ACHN (cell line): Measurements from ENCODE around the gene TRAPPC8.
"Not testable (repeated sequence)": the region's sequence is repeated elsewhere in the genome, so short reads cannot be mapped to it uniquely, and the experiment has no call there.

ENCODE experiments used
- DNase-seq: peaks from one replicate; pipeline ENCODE4 v3.0.0-alpha.2; 2015
- in situ Hi-C: cut with HindIII; loops from 2 replicates; pipeline ENCODE4 v1.10.0; 2017; ENCODE audit warnings: low sequenced_read_pairs, low pct_ligation_motif_present, low pct_unique_long_range_greater_than_20kb

TRAPPC8 gene

DNA sequence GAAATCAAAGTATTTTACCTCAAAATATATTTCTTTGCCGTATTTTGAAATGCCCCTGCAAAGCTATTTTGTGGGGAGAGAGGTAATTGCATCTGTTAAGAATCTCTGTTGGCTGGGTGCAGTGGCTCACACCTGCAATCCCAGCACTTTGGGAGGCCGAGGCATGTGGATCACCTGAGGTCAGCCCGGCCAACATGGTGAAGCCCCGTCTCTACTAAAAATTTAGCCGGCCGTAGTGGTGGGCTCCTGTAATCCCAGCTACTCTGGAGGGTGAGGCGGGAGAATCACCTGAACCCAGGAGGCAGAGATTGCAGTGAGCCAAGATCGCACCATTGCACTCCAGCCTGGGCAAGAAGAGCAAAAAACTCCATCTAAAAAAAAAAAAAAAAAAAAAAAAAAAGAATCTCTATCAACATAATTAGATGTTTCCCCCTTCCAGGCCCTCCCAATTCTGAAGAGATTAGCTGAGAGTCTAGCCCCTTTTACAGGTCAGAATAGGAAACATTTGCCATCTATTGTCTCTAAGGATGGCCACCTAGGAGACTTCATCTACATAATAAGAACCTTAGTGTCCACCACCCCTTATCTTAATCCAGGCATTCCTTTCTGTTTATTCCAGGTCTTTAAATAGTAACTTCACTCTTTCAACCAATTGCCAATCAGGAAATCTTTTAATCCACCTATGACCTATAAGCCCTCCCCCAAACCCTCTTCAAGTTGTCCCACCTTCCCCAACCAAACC, 3.5 kb upstream of the TRAPPC8 start:
- in situ Hi-C loops, result no loop called here
- DNase-seq, result no peak

DNA sequence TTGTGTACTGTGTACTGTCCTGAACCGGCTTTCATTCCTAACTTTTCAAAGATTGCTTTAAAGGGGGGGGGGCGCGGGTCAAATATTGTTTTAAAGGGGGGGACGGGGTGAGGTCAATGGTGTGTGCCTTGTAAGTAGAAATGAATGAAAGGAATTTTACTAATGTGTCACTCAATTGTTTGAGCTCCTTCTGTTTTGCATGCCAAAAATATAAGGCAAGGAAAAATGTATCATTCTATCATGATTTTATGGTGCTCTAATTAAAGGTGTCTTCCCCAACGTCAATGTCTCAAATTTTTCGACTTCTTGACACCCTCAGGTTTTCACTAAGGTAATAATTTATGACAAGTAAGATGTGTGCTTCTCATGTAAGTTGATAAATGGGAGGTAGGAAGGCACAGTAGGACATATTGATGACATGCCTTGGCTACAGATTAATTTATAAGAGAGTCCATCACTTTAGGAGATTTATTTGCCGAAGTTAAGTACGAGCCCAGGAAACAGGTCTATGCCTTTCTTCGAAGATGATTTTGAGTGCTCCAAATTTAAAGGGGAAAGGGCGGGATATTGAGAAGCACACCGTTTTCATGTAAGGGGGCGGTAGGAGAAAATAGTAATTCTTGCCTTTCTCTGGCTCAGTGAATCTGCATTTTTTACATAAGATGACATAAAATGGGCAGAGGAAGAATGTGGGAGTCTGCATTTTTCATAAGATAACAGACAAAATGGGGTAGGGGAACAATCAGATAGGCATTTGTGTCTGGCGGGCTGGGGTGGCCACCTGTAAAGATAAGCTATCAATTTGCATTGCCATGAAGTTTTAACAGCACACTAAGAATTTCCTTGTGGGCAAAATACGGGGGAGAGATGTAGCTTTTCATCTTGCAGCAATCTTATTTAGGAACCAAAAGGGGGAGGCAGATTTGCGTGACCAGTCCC, 1.2 kb upstream of the TRAPPC8 start:
- in situ Hi-C loops, result no loop called here
- DNase-seq, result peak; percentile 39

DNA sequence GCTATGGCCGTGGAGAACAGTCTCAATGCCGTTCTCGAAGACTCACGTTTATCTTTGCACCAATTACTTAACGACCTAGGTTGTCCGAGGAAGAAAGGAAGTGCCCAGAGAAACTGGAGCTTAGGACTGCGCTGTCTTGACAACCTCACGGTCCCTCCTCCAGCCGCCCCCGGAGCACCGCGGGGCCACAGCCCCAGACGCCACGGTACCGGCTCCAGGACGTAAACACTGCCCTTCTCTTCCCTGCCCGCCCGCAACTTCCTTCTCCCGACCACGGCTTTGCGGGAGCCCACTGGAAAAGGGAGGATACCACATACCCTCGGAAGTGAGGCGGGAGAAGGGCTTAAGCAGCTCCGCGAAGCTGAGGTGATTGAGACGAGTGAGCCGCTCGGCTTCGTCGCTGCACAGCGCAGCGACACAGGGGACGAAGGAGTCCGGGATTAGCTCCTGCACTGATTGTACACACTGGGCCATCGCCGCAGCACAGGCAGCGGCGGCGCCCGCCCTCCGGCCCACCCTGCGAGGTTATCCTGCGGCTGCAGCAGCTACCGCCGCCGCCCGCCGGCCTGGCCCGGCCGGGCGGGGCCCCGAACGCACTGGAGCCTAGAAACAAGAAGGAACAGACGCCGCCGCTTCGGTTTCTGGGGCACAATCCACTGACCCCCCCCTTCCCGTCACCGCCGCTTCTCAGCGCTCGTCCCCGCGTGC, 483 bp downstream of the TRAPPC8 start:
- peak; percentile 44 for DNase-seq
- in situ Hi-C loops, result no loop called here

DNA sequence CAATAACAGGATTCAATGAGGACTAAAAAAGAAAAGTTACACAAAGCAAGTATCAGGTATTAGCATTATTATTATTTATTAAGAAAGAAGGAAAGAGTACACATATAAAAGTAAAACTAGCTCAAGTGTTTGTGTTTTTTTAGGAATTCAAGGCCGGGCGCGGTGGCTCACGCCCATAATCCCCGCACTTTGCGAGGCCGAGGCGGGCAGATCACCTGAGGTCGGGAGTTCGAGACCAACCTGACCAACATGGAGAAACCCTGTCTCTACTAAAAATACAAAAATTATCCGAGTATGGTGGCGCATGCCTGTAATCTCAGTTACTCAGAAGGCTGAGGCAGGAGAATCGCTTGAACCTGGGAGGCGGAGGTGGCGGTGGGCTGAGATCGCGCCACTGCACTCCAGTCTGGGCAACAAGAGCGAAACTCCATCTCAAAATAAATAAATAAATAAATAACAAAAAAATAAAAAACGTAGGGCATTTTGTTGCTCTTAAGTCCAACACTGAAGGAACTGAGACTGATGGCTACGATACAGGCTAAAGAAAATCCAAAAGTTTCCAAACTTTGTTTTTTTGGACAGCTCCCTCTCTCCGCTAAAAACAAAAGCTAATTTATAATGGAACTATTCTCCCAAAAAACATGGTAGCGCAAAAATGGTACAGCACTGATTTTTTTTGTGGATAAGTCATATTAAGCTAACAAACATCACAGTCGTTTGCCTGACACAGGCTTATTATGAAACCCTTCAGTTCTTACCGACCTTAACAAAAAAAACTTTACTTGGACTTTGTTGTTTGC, 1.7 kb downstream of the TRAPPC8 start:
- no peak for DNase-seq
- in situ Hi-C loops, result no loop called here

DNA sequence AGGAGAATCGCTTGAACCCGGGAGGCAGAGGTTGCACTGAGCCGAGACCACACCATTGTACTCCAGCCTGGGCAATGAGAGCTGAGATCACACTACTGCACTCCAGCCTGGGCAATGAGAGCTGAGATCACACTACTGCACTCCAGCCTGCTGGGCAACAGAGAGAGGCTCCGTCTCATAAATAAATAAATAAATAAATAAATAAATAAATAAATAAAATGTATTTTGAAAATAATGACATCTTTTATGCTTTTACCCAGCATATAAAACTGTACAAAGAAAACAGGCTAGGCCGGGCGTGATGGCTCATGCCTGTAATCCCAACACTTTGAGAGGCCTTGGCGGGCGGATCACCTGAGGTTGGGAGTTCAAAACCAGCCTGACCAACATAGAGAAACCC, 8.2 kb downstream of the TRAPPC8 start:
- in situ Hi-C loops, DNase-seq: not testable (repeated sequence)

DNA sequence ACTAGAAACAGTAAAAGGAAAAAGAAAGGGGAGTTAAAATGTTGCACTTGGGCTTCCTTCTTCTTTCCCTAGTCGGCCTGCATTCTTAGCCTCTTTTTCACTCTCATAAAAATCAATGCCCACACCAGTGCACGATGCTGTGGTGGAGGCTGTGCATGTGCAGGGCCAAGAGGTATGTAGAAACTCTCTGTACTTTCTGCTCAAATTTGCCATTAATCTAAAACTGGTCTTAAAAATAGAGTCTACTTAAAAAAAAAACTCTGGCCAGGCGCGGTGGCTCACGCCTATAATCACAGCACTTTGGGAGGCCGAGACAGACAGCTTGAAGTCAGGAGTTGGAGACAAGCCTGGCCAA, 11.1 kb downstream of the TRAPPC8 start:
- DNase-seq, result no peak
- in situ Hi-C loops, result no loop called here

DNA sequence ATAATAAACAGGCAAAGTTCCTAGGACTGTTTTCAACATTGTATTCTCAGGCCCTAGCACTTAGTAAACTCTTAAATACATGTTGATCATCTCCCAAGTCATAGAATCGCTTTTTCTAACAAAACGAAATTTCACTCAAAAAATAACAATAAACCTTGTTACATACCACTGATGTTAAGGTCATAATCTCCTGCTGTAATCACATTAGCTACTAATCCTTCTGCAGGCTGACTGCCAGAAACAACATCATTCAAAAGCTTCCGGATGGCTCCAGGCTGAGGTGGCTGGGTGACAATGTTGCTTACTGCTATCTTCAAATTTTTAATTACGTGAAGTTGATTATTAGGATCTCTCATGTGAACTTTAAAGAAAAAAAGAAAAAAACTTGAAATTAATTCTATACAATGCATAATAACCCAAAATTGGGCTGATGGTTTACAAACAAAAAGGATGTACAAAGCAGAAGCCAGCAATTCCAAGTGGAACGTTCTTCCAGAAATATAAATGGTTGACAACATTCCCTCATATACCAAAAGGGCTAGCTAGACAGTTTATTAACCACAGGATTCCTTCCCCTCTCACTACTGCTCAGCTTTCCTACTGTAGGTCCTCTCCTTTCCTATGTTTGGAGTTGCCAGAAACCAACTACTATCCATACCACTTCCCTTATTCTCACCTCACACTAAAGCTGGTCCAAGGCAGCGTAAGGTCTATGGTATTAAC, 11.6 kb downstream of the TRAPPC8 start:
- DNase-seq, result no peak
- in situ Hi-C loops, result no loop called here

DNA sequence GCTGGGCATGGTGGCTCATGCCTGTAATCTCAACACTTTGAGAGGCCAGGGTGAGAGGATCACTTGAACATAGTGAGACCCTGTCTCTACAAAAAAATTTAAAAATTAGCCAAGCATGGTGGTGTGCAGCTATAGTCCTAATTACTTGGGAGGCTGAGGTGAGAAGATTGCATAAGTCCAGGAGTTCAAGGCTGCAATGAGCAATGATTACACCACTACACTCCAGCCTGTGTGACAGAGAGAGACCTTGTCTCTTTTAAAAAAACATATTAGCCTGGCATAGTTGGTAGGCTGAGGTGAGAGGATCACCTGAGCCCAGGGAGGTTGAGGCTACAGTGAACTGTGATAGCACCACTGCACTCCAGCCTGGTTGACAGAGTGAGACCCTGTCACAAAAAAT, 13.7 kb downstream of the TRAPPC8 start:
- in situ Hi-C loops, result no loop called here

DNA sequence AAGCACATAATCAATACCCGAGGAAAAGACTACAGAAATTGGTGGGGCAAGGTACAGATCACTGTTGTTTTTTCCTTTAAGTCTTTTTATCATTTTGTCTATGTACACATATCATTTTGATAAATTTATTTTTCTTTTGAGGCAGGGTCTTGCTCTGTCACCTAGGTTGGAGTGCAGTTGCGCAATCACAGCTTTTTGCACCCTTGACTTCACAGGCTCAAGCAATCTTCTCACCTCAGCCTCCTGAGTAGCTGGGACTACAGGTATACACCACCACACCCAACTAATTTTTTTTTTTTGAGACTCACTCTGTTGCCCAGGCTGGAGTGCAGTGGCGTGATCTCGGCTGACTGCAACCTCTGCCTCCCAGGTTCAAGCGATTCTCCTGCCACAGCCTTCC, 15.9 kb downstream of the TRAPPC8 start:
- DNase-seq, in situ Hi-C loops: not testable (repeated sequence)

More for the DNA sequence above, 13.7 kb downstream of the TRAPPC8 start:
- no peak for DNase-seq

DNA sequence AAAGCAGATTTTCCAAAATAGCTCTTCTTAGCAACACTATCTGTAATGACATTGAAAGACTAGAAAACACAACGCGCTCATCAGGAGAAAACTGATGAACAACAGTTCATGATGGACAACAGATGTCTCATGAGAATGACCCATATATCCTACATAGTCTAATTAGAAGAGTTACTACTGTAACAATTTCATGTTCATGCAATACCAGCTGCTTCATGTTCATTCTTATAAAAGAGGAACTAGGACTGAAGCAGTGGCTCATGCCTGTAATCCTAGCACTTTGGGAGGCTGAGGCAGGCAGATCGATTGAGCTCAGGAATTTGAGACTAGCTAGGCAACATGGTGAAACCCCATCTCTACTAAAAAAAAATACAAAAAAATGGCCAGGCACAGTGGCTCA, 22.7 kb downstream of the TRAPPC8 start:
- DNase-seq, result no peak
- in situ Hi-C loops, result no loop called here

DNA sequence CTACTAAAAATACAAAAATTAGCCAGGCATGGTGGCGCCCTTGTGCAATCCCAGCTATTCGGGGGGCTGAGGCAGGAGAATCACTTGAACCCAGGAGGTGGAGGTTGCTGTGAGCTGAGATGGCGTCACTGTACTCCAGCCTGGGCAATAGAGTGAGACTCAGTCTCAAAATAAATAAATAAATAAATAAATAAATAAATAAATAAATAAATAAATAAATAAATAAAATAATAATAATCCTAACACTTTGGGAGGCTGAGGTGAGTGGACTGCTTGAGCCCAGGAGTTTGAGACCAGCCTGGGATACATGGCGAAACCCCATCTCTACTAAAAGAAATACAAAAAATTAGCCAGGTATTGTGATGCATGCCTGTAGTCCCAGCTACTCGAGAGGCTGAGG, 23.6 kb downstream of the TRAPPC8 start:
- DNase-seq, in situ Hi-C loops: not testable (repeated sequence)

DNA sequence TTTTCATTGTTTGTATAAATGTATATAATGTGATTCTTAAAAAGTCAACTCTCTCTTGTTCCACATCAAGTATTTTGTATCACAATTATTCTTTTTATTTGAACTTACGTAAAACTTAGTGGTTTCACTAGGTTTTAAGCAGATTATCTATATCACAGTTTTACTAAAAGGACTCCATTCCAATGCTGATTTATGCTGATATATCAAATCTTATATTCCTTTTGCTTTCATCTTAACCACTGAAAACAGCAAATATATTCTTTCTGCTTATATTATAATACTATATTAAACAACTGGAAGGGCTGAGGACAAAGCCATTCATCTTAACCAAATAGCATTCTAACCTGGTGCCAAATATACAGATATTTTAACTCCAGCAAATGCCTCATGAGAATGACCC, 24.2 kb downstream of the TRAPPC8 start:
- DNase-seq, result no peak
- in situ Hi-C loops, result no loop called here

DNA sequence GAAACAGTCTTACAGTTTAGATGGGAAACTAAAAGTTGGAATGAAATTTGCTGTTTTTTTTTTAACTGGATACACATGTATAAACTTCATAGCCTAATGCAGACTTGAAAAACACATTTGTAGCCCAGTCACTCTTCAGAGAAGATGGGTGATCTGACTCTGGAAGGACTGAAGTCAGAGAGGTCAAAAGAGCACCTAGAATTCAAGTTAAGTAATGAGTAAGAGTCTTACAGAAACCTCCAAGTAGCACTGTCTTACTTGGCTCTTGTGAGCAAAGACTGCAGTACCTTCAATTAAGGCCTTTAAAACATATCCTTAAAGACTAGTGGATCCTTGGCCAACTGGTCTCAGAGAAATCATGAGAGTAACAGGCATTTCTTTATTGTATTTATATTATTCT, 41.9 kb downstream of the TRAPPC8 start:
- in situ Hi-C loops, result no loop called here

DNA sequence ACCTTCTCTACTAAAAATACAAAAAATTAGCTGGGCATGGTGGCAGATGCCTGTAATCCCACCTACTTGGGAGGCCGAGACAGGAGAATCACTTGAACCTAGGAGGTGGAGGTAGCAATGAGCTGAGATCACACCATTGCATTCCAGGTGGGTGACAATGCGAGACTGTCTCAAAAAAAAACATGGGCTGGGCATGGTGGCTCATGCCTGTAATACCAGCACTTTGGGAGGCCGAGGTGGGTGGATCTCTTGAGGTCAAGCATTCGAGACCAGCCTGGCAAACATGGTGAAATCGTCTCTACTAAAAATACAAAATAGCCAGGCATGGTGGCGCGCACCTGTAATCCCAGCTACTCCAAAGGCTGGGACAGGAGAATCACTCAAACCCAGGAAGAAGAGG, 43.2 kb downstream of the TRAPPC8 start:
- peak; percentile 2 for DNase-seq
- in situ Hi-C loops, result not testable (repeated sequence)

More for the DNA sequence above, 41.9 kb downstream of the TRAPPC8 start:
- no peak for DNase-seq

DNA sequence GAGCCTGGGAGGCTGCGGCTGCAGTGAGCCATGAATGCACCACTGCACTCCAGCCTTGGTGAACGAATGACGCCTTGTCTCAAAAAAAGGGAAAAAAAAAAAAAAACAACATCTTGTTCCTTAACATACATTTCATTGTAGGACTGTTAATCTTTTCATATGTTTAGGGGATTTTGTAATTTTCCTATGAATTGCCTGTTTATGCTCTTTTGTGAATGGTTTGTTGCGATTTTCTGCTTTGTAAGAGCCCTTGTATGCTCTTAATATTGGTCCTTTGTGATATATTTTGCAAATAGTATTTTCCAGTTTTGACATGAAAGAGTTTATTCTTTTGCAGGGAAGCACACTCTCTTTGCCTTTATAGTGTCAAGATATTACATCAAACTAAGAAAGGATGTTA, 50.0 kb downstream of the TRAPPC8 start:
- DNase-seq, result no peak
- in situ Hi-C loops, result no loop called here

DNA sequence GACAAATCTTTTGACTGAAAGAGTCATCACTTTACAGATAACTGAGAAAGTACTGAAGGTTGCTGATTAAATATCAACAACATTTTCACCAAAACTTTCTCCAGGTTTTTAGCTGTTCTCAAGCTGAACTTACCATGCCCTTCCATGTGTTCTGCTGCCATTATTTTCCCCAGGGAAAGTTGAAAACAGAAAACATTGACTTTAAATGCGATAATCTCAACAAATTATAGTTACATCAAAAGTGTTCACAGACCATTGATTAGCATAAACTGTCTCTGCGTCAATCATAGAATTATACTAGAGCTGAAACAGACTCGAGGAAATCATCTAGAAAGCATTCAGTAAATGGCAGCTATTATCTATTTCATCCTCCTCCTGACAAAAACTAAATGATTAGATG, 51.4 kb downstream of the TRAPPC8 start:
- DNase-seq, result no peak
- in situ Hi-C loops, result no loop called here

DNA sequence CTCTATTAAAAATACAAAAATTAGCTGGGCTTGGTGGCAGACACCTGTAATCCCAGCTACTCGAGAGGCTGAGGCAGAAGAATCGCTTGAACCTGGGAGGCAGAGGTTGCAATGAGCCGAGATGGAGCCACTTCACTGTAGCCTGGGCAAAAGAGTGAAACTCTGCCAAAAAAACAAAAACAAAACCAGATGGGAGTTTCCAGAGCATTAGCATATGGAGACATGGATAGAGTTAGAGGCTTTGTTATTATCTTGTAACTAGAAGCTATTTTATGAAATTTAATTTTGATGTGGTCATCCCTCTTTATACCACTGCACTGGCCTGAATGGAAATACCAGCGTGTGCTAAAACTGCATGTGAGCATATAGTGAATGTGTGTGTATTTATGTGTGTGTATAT, 58.9 kb downstream of the TRAPPC8 start:
- no peak for DNase-seq
- in situ Hi-C loops, result no loop called here
